Ectodermal cell (in vitro differentiated cells): ENCODE results near the gene MMS22L.

Source experiments
- H3K27ac ChIP-seq: 2 replicates; pipeline ENCODE4 v1.7.0; 2013; ENCODE audit warnings: mild to moderate bottlenecking, low read depth, low read length; ENCODE audit not compliant: insufficient read depth, poor library complexity, severe bottlenecking
- H3K27me3 ChIP-seq: 2 replicates; pipeline ENCODE4 v1.7.0; 2013; ENCODE audit warnings: mild to moderate bottlenecking, low read length; ENCODE audit not compliant: insufficient read depth, control insufficient read depth, poor library complexity, severe bottlenecking
- H3K36me3 ChIP-seq: one replicate; pipeline ENCODE4 v1.7.0; 2013; ENCODE audit warnings: low read length; ENCODE audit not compliant: control insufficient read depth, insufficient read depth
- H3K4me1 ChIP-seq: one replicate; pipeline ENCODE4 v1.7.0; 2013; ENCODE audit warnings: low read length; ENCODE audit not compliant: control insufficient read depth, insufficient read depth
- H3K4me3 ChIP-seq: 2 replicates; pipeline ENCODE4 v1.7.0; 2013; ENCODE audit warnings: low read depth, low read length, control low read depth; ENCODE audit not compliant: insufficient read depth
- H3K9me3 ChIP-seq: 2 replicates; pipeline ENCODE4 v1.7.0; 2013; ENCODE audit warnings: mild to moderate bottlenecking, low read length, moderate library complexity; ENCODE audit not compliant: control insufficient read depth
- WGBS, 2 experiments: methylation state at CpG; one replicate each; pipeline ENCODE4 v1.1.7; 2013; ENCODE audit warnings: missing lambda C conversion rate in 2 of 2; 5-methylcytosine and 5-hydroxymethylcytosine counted together

The MMS22L gene

GRCh38 chr6:97294451-97294850, 11.4 kb upstream of the MMS22L start:
- Histone ChIP-seq H3K4me1 (no peaks in the 10 kb centered on the region), H3K9me3 (no peaks in the 10 kb centered on the region), H3K27ac (no peak overlapping the region), H3K4me3 (no peak overlapping the region), H3K27me3 (no peaks in the 10 kb centered on the region), H3K36me3 (no peaks in the 10 kb centered on the region)
- WGBS, 2 experiments, result 78 to 80% methylated on average over 3 of the region's 3 CpGs

GRCh38 chr6:97293198-97293696, 10.2 kb upstream of the MMS22L start:
- Histone ChIP-seq H3K9me3 (no peaks in the 10 kb centered on the region), H3K27me3 (no peaks in the 10 kb centered on the region), H3K36me3 (no peaks in the 10 kb centered on the region), H3K27ac (no peak overlapping the region), H3K4me1 (no peaks in the 10 kb centered on the region), H3K4me3 (no peak overlapping the region)
- WGBS, 2 experiments, result 98 to 99% methylated on average over 2 of the region's 2 CpGs

DNA sequence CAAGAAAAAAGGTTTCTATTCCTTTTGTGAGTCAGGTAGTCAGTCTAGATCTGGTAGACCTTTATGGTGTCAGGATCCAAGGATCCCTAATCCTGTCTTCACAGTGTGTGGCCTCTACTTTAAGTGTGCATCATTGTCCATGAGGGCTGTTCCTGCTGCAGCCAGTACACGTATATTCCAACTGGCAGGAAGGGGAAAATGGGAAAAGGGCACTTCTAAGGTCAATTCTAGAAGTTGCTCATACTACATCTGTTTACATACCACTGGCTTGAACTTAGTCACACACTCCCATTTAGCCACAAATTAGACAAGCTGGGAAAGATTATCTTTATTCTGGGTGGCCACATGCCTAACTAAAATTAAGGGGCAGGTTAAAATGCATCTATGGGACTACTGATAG, 9.7 kb upstream of the MMS22L start:
- Histone ChIP-seq H3K27me3 (no peaks in the 10 kb centered on the region), H3K4me1 (no peaks in the 10 kb centered on the region), H3K36me3 (no peaks in the 10 kb centered on the region), H3K9me3 (no peaks in the 10 kb centered on the region), H3K4me3 (no peak overlapping the region), H3K27ac (no peak overlapping the region)
- 95 to 100% methylated on average over 1 of the region's 1 CpG for WGBS, 2 experiments

DNA sequence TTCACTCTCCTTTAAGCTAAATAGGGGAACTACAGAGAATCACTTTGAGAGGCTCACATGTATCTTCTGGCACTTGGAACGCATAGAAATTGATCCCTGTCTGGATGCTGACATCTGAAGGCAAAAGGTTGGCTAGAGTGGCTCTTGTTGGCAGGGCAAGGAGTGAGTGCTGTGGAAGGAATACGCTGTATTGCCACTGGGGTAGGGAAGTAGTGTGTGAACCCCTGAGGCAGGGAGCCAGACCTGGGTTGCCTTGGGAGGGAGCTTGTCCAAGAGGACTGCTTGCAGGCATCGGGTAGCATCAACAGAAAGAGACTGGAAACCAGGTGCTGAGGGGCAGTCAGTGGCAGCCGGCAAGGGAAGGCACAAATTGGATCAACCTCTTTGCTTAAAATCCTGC, 8.9 kb upstream of the MMS22L start:
- no peaks in the 10 kb centered on the region for H3K36me3 ChIP-seq
- WGBS, 2 experiments, result 88 to 91% methylated on average over 4 of the region's 4 CpGs
- H3K4me3 ChIP-seq, result no peak overlapping the region
- H3K4me1 ChIP-seq, result no peaks in the 10 kb centered on the region
- H3K27ac ChIP-seq, result no peak overlapping the region
- no peaks in the 10 kb centered on the region for H3K27me3 ChIP-seq
- no peaks in the 10 kb centered on the region for H3K9me3 ChIP-seq

DNA sequence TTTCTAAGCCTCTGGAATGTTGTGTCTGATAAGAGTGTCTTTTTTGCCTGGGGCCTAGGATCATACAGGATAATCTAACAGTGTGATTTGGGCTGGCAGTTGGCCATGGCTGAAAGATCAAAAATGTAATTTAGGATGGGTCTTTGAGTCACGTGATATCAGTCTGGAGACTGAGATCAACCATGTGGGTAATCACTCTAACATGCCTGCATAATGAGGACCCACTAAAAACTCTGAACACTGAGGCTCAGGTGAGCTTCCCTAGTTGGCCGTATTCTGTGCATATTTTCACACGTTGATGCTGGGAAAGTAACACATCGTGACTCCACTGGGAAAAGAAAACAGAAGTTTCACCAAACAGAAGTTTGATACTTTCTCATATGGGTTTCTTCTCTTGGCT, 6.3 kb upstream of the MMS22L start:
- 92 to 96% methylated on average over 4 of the region's 4 CpGs for WGBS, 2 experiments
- H3K36me3 ChIP-seq, result no peaks in the 10 kb centered on the region
- no peak overlapping the region for H3K27ac ChIP-seq
- no peaks in the 10 kb centered on the region for H3K4me1 ChIP-seq
- no peaks in the 10 kb centered on the region for H3K27me3 ChIP-seq
- no peak overlapping the region for H3K4me3 ChIP-seq
- no peaks in the 10 kb centered on the region for H3K9me3 ChIP-seq

- no peaks in the 10 kb centered on the region for H3K36me3 ChIP-seq
- no peaks in the 10 kb centered on the region for H3K27me3 ChIP-seq
- no peaks in the 10 kb centered on the region for H3K9me3 ChIP-seq
- no peak overlapping the region for H3K27ac ChIP-seq
- H3K4me1 ChIP-seq, result no peaks in the 10 kb centered on the region
- no peak overlapping the region for H3K4me3 ChIP-seq
Observed at GRCh38 chr6:97288188-97288587, 5.2 kb upstream of the MMS22L start.

- Histone ChIP-seq H3K4me3 (peak overlapping the region; percentile 91), H3K27me3 (no peaks in the 10 kb centered on the region), H3K27ac (peak overlapping the region; percentile 89), H3K9me3 (no peaks in the 10 kb centered on the region), H3K36me3 (no peaks in the 10 kb centered on the region), H3K4me1 (peaks cover 3% of the 10 kb centered on the region)
- 1 to 3% methylated on average over 12 to 13 of the region's 13 CpGs for WGBS, 2 experiments
Observed at GRCh38 chr6:97282238-97282725, 734 bp downstream of the MMS22L start.

- peak overlapping the region; percentile 91 for H3K4me3 ChIP-seq
- peaks cover 3% of the 10 kb centered on the region for H3K4me1 ChIP-seq
- H3K36me3 ChIP-seq, result peaks cover 3% of the 10 kb centered on the region
- no peaks in the 10 kb centered on the region for H3K27me3 ChIP-seq
- no peak overlapping the region for H3K27ac ChIP-seq
- 100% methylated on average over 1 of the region's 1 CpG for WGBS, 2 experiments
- no peaks in the 10 kb centered on the region for H3K9me3 ChIP-seq
Observed at GRCh38 chr6:97280766-97281165, 2.2 kb downstream of the MMS22L start.

- Histone ChIP-seq H3K9me3 (no peaks in the 10 kb centered on the region), H3K27ac (no peak overlapping the region), H3K4me1 (no peaks in the 10 kb centered on the region), H3K36me3 (peaks cover 13% of the 10 kb centered on the region), H3K4me3 (no peak overlapping the region), H3K27me3 (no peaks in the 10 kb centered on the region)
- WGBS, 2 experiments, result 93 to 95% methylated on average over 4 of the region's 4 CpGs
Observed at GRCh38 chr6:97275804-97276203, 7.2 kb downstream of the MMS22L start.

- Histone ChIP-seq H3K27ac (no peak overlapping the region), H3K36me3 (peaks cover 40% of the 10 kb centered on the region), H3K4me3 (no peak overlapping the region), H3K27me3 (no peaks in the 10 kb centered on the region), H3K4me1 (no peaks in the 10 kb centered on the region), H3K9me3 (peaks cover 3% of the 10 kb centered on the region)
- 100% methylated on average over 1 of the region's 1 CpG; no CpG with 5 or more reads in 1 of the 2 experiments for whole genome bisulfite sequencing, 2 experiments
Observed at GRCh38 chr6:97269821-97270220, 13.2 kb downstream of the MMS22L start.

DNA sequence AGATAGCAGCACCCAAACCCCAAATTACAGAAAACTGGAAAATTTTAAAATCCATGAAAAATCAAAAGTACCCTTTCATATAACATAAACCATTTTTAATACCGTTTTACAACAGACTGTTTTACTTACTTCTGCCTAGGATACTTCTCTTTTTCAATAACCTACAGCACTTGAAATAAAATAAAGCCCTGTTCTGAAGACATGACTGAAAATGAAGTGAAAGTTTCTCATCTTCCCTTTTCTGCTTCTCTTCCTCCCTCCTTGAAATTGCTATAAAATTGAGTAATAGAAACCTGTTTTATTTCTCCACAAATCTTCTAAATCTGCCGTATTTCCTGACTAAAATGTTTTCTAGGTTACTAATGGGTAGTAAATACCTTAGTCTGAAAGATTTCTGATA, 20.3 kb downstream of the MMS22L start:
- 91 to 100% methylated on average over 1 of the region's 2 CpGs for WGBS, 2 experiments
- Histone ChIP-seq H3K4me1 (no peaks in the 10 kb centered on the region), H3K27ac (no peak overlapping the region), H3K36me3 (peaks cover 28% of the 10 kb centered on the region), H3K27me3 (no peaks in the 10 kb centered on the region), H3K4me3 (no peak overlapping the region), H3K9me3 (peaks cover 3% of the 10 kb centered on the region)
